B cell (primary cell): ENCODE data around the gene TOR1AIP1. TPM values are rescaled to one million over a fixed set of nuclear protein-coding genes. Genes with fewer than 3 reads are reported as not detected.
A peak's percentile ranks its signal among the peaks of the same experiment; 100 is the strongest.

Experiments
- ATAC-seq: fragments of 200-7000 bp; cut with Tn5 transposase; one replicate; pipeline ENCODE4 v1.10.0; 2021; ENCODE audit warnings: low read depth, mild to moderate bottlenecking, moderate number of reproducible peaks, moderate library complexity
- CTCF ChIA-PET: fragments of 350-600 bp; sonication (Branson Sonifier 250); formaldehyde crosslinking; loops from one replicate; lab custom pipeline; 2021; ENCODE audit warnings: antibody characterized with exemption, inconsistent platforms; lab: Charles Lee
- POLR2A ChIA-PET: fragments of 350-600 bp; sonication (Branson Sonifier 250); formaldehyde crosslinking; loops from one replicate; lab custom pipeline; 2021; ENCODE audit warnings: antibody characterized with exemption; lab: Charles Lee
- DNase-seq: peaks from one replicate; pipeline ENCODE4 v3.0.0; 2013
- H2AFZ ChIP-seq: 2 replicates; pipeline ENCODE4 v1.6.1; 2012; ENCODE audit warnings: mild to moderate bottlenecking, low read depth, low read length; ENCODE audit not compliant: insufficient read depth, poor library complexity, severe bottlenecking
- H3K27ac ChIP-seq, 2 donors: 1 replicate in 1 of 2; 2 replicates in 1 of 2; pipeline ENCODE4 v1.5.1; 2012 to 2013; ENCODE audit warnings: low read length in 2 of 2, mild to moderate bottlenecking in 2 of 2, moderate library complexity in 1 of 2
- H3K27me3 ChIP-seq, 4 experiments: fragments of 200-600 bp in 1 of 4; sonication (generic) in 1 of 4; replicated peaks in 1 of 4; 1 replicate in 2 of 4; 2 replicates in 2 of 4; pipeline versions ENCODE4 v1.6.1 to v1.7.0; 2013 to 2016; ENCODE audit warnings: low read length in 3 of 4, mild to moderate bottlenecking in 2 of 4, mixed read lengths in 1 of 4, moderate library complexity in 1 of 4; ENCODE audit not compliant: insufficient read depth in 4 of 4, control insufficient read depth in 3 of 4; ENCODE audit errors: control extremely low read depth in 1 of 4
- H3K36me3 ChIP-seq, 2 experiments: replicated peaks in 1 of 2; 1 replicate in 1 of 2; 2 replicates in 1 of 2; pipeline versions ENCODE4 v1.6.1 to v1.7.1; 2013; ENCODE audit warnings: low read length in 1 of 2; ENCODE audit not compliant: insufficient read depth in 2 of 2, control insufficient read depth in 1 of 2; ENCODE audit errors: control extremely low read depth in 1 of 2, extremely low read depth in 1 of 2
- H3K4me1 ChIP-seq, 2 donors: fragments of 200-600 bp in 1 of 2; sonication (generic) in 1 of 2; 1 replicate in 1 of 2; 2 replicates in 1 of 2; pipeline versions ENCODE4 v1.5.1 to v1.6.1; 2013 to 2017; ENCODE audit warnings: low read length in 2 of 2; ENCODE audit not compliant: control insufficient read depth in 2 of 2, insufficient read depth in 2 of 2
- H3K4me2 ChIP-seq: replicated peaks from 2 replicates; pipeline ENCODE3; 2012; ENCODE audit warnings: mild to moderate bottlenecking, low read depth, low read length; ENCODE audit not compliant: poor library complexity, severe bottlenecking
- H3K4me3 ChIP-seq, 5 experiments: fragments of 200-600 bp in 1 of 5; sonication (generic) in 1 of 5; 1 replicate in 3 of 5; 2 replicates in 2 of 5; pipeline versions ENCODE4 v1.5.1 to v1.7.0; 2011 to 2016; ENCODE audit warnings: low read length in 4 of 5, mild to moderate bottlenecking in 4 of 5, low read depth in 2 of 5, control low read depth in 1 of 5, moderate library complexity in 1 of 5; ENCODE audit not compliant: insufficient read depth in 1 of 5; ENCODE audit errors: control extremely low read depth in 1 of 5, extremely low read depth in 1 of 5
- H3K79me2 ChIP-seq: fragments of 200-600 bp; sonication (generic); one replicate; pipeline ENCODE4 v1.6.0; 2016; ENCODE audit warnings: low read length; ENCODE audit not compliant: control insufficient read depth, insufficient read depth
- H3K9ac ChIP-seq: fragments of 200-600 bp; sonication (generic); 2 replicates; pipeline ENCODE4 v1.6.1; 2017; ENCODE audit warnings: mild to moderate bottlenecking, low read length, moderate library complexity
- H3K9me3 ChIP-seq, 3 donors: one replicate each; pipeline versions ENCODE4 v1.6.1 to v1.7.1; 2013; ENCODE audit warnings: low read length in 2 of 3; ENCODE audit not compliant: control insufficient read depth in 2 of 3, insufficient read depth in 1 of 3; ENCODE audit errors: control extremely low read depth in 1 of 3
- H4K20me1 ChIP-seq: 2 replicates; pipeline ENCODE4 v1.6.0; 2012; ENCODE audit warnings: mild to moderate bottlenecking, low read length; ENCODE audit not compliant: insufficient read depth, control insufficient read depth, poor library complexity, severe bottlenecking
- H3K27ac Mint-ChIP-seq: one replicate; pipeline ENCODE4 v1.8.0; 2021; ENCODE audit warnings: mixed read lengths
- H3K27me3 Mint-ChIP-seq: one replicate; pipeline ENCODE4 v1.8.0; 2021; ENCODE audit warnings: mixed read lengths
- H3K4me1 Mint-ChIP-seq: one replicate; pipeline ENCODE4 v1.8.0; 2021; ENCODE audit warnings: mixed read lengths
- H3K4me3 Mint-ChIP-seq: one replicate; pipeline ENCODE4 v1.8.0; 2021; ENCODE audit warnings: mixed read lengths
- H3K9me3 Mint-ChIP-seq: one replicate; pipeline ENCODE4 v1.8.0; 2022; ENCODE audit warnings: mixed read lengths; ENCODE audit not compliant: insufficient read depth
- CTCF ChIP-seq: fragments of 200-600 bp; IDR thresholded peaks from one replicate; pipeline ENCODE4 v1.8.0; 2022; ENCODE audit warnings: antibody characterized with exemption, mild to moderate bottlenecking
- EZH2 ChIP-seq: IDR thresholded peaks from 2 replicates; pipeline ENCODE4 v1.6.1; 2012; ENCODE audit warnings: borderline replicate concordance, low read depth, mild to moderate bottlenecking, moderate library complexity, low read length; ENCODE audit not compliant: insufficient read depth, poor library complexity, severe bottlenecking
- WGBS: methylation state at CpG from one replicate; pipeline ENCODE4 v1.1.5; 2013; ENCODE audit warnings: missing lambda C conversion rate; ENCODE audit not compliant: insufficient coverage; 5-methylcytosine and 5-hydroxymethylcytosine counted together
- intact Hi-C: fragments of 100-400 bp; cut with micrococcal nuclease; formaldehyde crosslinking; loops from one replicate; pipeline ENCODE4 v1.10.0; 2022
- polyA plus RNA-seq: library from polyadenylated mRNA; depleted of rRNA; stranded (reverse); fragments of >200 nt; gene quantifications from 2 replicates; pipeline ENCODE4 v1.2.3, GENCODE V29; 2012
- total RNA-seq, 2 donors: library from RNA; stranded (reverse); fragments of 120-200 nt in 1 of 2; gene quantifications; 1 replicate in 1 of 2; 2 replicates in 1 of 2; pipeline versions ENCODE4 v1.2.3 to v1.2.4, GENCODE V29; 2013 to 2022

Gene TOR1AIP1
- total and polyA plus RNA-seq, 2 donors (not counting 1 experiment from before 2014, with no cell fraction given), result 43.3 to 98.1 TPM

- TF ChIP-seq EZH2 (no peak), CTCF (no peak)
- peaks cover 28% of the 10 kb centered on the region for H4K20me1 ChIP-seq
- no peaks in the 10 kb centered on the region for H3K9me3 Mint-ChIP-seq
- no peak overlapping the region for H3K9ac ChIP-seq
- H3K27ac ChIP-seq, result peak overlapping the region in 1 of 2 donors; percentile 23
- ChIA-PET CTCF (no interaction called here), POLR2A (no interaction called here)
- no peak overlapping the region for H3K4me3 ChIP-seq
- peak overlapping the region; percentile 47 for H3K27ac Mint-ChIP-seq
- DNase-seq (no peak), ATAC-seq (no peak)
- peaks cover 23 to 34% of the 10 kb centered on the region in 2 donors for H3K4me1 ChIP-seq
- WGBS, result 62% methylated on average over 4 of the region's 8 CpGs
- H3K4me1 Mint-ChIP-seq, result peaks cover 58% of the 10 kb centered on the region
- peak overlapping the region; percentile 44 for H3K4me3 Mint-ChIP-seq
- peak overlapping the region; percentile 21 for H3K4me2 ChIP-seq
- H3K27me3 Mint-ChIP-seq, result no peaks in the 10 kb centered on the region
- peaks cover 0 to 5% of the 10 kb centered on the region in 2 experiments for H3K36me3 ChIP-seq
- no peaks in the 10 kb centered on the region for H3K27me3 ChIP-seq
- H2AFZ ChIP-seq, result no peak overlapping the region
- H3K9me3 ChIP-seq, result peaks cover 8 to 10% (median 10%) of the 10 kb centered on the region in 3 donors
- intact Hi-C loops, result no loop called here
- H3K79me2 ChIP-seq, result peaks cover 99% of the 10 kb centered on the region
Measured at GRCh38 chr1:179968994-179969919, 87.2 kb downstream of the TOR1AIP1 start.

Other genes with a start within 250 kb of the TOR1AIP1 start
- gene FAM163A, start 139.0 kb upstream of the TOR1AIP1 start, total RNA-seq, result not detected in 2 replicates
- gene FAM163A, start 139.0 kb upstream of the TOR1AIP1 start, polyA plus RNA-seq, result not detected in 2 replicates
- 51.9 and 54.4 TPM in 2 replicates for gene TOR1AIP2, start 4.5 kb upstream of the TOR1AIP1 start, total RNA-seq
- gene TOR1AIP2, start 4.5 kb upstream of the TOR1AIP1 start, polyA plus RNA-seq, result 13.6 and 14.0 TPM in 2 replicates
- 87.4 and 92.3 TPM in 2 replicates for gene CEP350, start 72.5 kb downstream of the TOR1AIP1 start, total RNA-seq
- gene CEP350, start 72.5 kb downstream of the TOR1AIP1 start, polyA plus RNA-seq, result 7.4 and 12.0 TPM in 2 replicates